Measurements from ENCODE around the gene HES1. TPM values are rescaled to one million over a fixed set of nuclear protein-coding genes. Genes with fewer than 3 reads are reported as not detected.

HES1 gene
- total and polyA plus RNA-seq, 4 donors, result 5.3 to 12.5 (median 9.0) TPM

GRCh38 chr3:194120789-194121770, 14.9 kb upstream of the HES1 start:
- Histone ChIP-seq H3K27ac (ENCODE audit: low read depth in 1 of 2, low read length in 2 of 2) (no peak overlapping the region), H3K9ac (ENCODE audit: low read depth in 1 of 2, low read length in 2 of 2) (no peak overlapping the region), H3K4me3 (ENCODE audit: low read depth in 1 of 3, low read length in 3 of 3) (no peak overlapping the region), H3K27me3 (ENCODE audit: control insufficient read depth in 4 of 4, insufficient read depth in 4 of 4, low read length in 3 of 4) (no peaks in the 10 kb centered on the region), H3K9me3 (ENCODE audit: control insufficient read depth in 4 of 4, low read length in 3 of 4) (no peaks in the 10 kb centered on the region), H3K36me3 (ENCODE audit: control insufficient read depth in 4 of 4, insufficient read depth in 3 of 4, low read depth in 1 of 4, low read length in 3 of 4) (no peaks in the 10 kb centered on the region), H3K4me1 (ENCODE audit: control insufficient read depth in 4 of 4, insufficient read depth in 4 of 4, low read length in 3 of 4) (peaks cover 0 to 12% (median 8%) of the 10 kb centered on the region in 4 donors)
- DNase-seq (ENCODE audit: low spot score), result no peak
- TF ChIP-seq YY1 (IDR thresholded peaks at IDR 0.05) (no peak), HNF4G (IDR thresholded peaks at IDR 0.05) (no peak), FOXA1 (IDR thresholded peaks at IDR 0.05) (no peak)
- WGBS, result 93% methylated on average over 13 of the region's 13 CpGs

GRCh38 chr3:194121891-194122631, 13.9 kb upstream of the HES1 start:
- Histone ChIP-seq H3K36me3 (ENCODE audit: control insufficient read depth in 4 of 4, insufficient read depth in 3 of 4, low read depth in 1 of 4, low read length in 3 of 4) (no peaks in the 10 kb centered on the region), H3K4me3 (ENCODE audit: low read depth in 1 of 3, low read length in 3 of 3) (no peak overlapping the region), H3K4me1 (ENCODE audit: control insufficient read depth in 4 of 4, insufficient read depth in 4 of 4, low read length in 3 of 4) (peaks cover 0 to 7% (median 5%) of the 10 kb centered on the region in 4 donors), H3K9ac (ENCODE audit: low read depth in 1 of 2, low read length in 2 of 2) (no peak overlapping the region), H3K27ac (ENCODE audit: low read depth in 1 of 2, low read length in 2 of 2) (no peak overlapping the region), H3K9me3 (ENCODE audit: control insufficient read depth in 4 of 4, low read length in 3 of 4) (no peaks in the 10 kb centered on the region), H3K27me3 (ENCODE audit: control insufficient read depth in 4 of 4, insufficient read depth in 4 of 4, low read length in 3 of 4) (no peaks in the 10 kb centered on the region)
- 85% methylated on average over 8 of the region's 8 CpGs for WGBS
- TF ChIP-seq HNF4A (conservative IDR thresholded peaks at IDR 0.05) (no peak), EGR1 (IDR thresholded peaks at IDR 0.05; ENCODE audit: low read depth in 2 of 2) (no peak), RAD21 (IDR thresholded peaks at IDR 0.05) (no peak), FOXA1 (IDR thresholded peaks at IDR 0.05) (no peak), JUND (IDR thresholded peaks at IDR 0.05) (no peak)
- DNase-seq (ENCODE audit: low spot score), result no peak

GRCh38 chr3:194123726-194124125, 12.2 kb upstream of the HES1 start:
- Histone ChIP-seq H3K9me3 (ENCODE audit: control insufficient read depth in 4 of 4, low read length in 3 of 4) (no peaks in the 10 kb centered on the region), H3K4me3 (ENCODE audit: low read depth in 1 of 3, low read length in 3 of 3) (no peak overlapping the region), H3K4me1 (ENCODE audit: control insufficient read depth in 4 of 4, insufficient read depth in 4 of 4, low read length in 3 of 4) (no peaks in the 10 kb centered on the region), H3K36me3 (ENCODE audit: control insufficient read depth in 4 of 4, insufficient read depth in 3 of 4, low read depth in 1 of 4, low read length in 3 of 4) (no peaks in the 10 kb centered on the region), H3K27ac (ENCODE audit: low read depth in 1 of 2, low read length in 2 of 2) (no peak overlapping the region), H3K9ac (ENCODE audit: low read depth in 1 of 2, low read length in 2 of 2) (no peak overlapping the region), H3K27me3 (ENCODE audit: control insufficient read depth in 4 of 4, insufficient read depth in 4 of 4, low read length in 3 of 4) (no peaks in the 10 kb centered on the region)
- TF ChIP-seq NR2F2 (IDR thresholded peaks at IDR 0.05) (no peak), ATF3 (IDR thresholded peaks at IDR 0.05) (no peak), JUND (IDR thresholded peaks at IDR 0.05) (no peak), MAX (IDR thresholded peaks at IDR 0.05) (no peak), ZBTB33 (IDR thresholded peaks at IDR 0.05) (no peak), FOXA1 (IDR thresholded peaks at IDR 0.05) (no peak)
- WGBS, result 88% methylated on average over 6 of the region's 6 CpGs
- DNase-seq (ENCODE audit: low spot score), result no peak
